Tibial artery (tissue), 4 donors: ENCODE results near the gene UMODL1.

Experiments
- DNase-seq, 2 donors: peaks; one replicate each; pipeline ENCODE4 v3.0.0-alpha.2; 2019
- H3K27ac ChIP-seq, 2 donors: fragments of 200-600 bp; sonication (generic) in 1 of 2; 1 replicate in 1 of 2; 2 replicates in 1 of 2; pipeline ENCODE4 v1.5.1; 2018 to 2019; ENCODE audit warnings: mild to moderate bottlenecking in 1 of 2
- H3K27me3 ChIP-seq, 2 donors: fragments of 200-600 bp; sonication (generic) in 1 of 2; one replicate each; pipeline versions ENCODE4 v1.5.1 to v1.6.0; 2016 to 2019
- H3K36me3 ChIP-seq, 3 donors: fragments of 200-600 bp; sonication (generic) in 2 of 3; one replicate each; pipeline ENCODE4 v1.5.1; 2016 to 2019; ENCODE audit warnings: mild to moderate bottlenecking in 2 of 3
- H3K4me1 ChIP-seq, 4 donors: fragments of 200-600 bp; sonication (generic) in 2 of 4; 1 replicate in 3 of 4; 2 replicates in 1 of 4; pipeline ENCODE4 v1.5.1; 2016 to 2019
- H3K4me3 ChIP-seq, 2 donors: fragments of 200-600 bp; sonication (generic) in 1 of 2; 1 replicate in 1 of 2; 2 replicates in 1 of 2; pipeline ENCODE4 v1.5.1; 2018 to 2019; ENCODE audit warnings: mild to moderate bottlenecking in 2 of 2
- H3K9me3 ChIP-seq, 3 donors: fragments of 200-600 bp; sonication (generic) in 1 of 3; one replicate each; pipeline ENCODE4 v1.5.1; 2016 to 2019
- CTCF ChIP-seq, 2 experiments: fragments of 200-600 bp in 1 of 2; fragments of 450-650 bp in 1 of 2; IDR thresholded peaks; one replicate each; pipeline ENCODE4 v1.5.1; 2017 to 2019; ENCODE audit warnings: antibody characterized with exemption in 2 of 2, mild to moderate bottlenecking in 1 of 2, moderate library complexity in 1 of 2
- intact Hi-C: fragments of 100-400 bp; cut with DNase I; formaldehyde crosslinking; loops from one replicate; pipeline ENCODE4 v1.15.0; 2023; ENCODE audit warnings: low total_unique reads

The UMODL1 gene

GRCh38 chr21:42097274-42097673, 26.2 kb downstream of the UMODL1 start:
- Histone ChIP-seq H3K36me3 (no peaks in the 10 kb centered on the region), H3K4me3 (no peak overlapping the region), H3K27me3 (no peaks in the 10 kb centered on the region), H3K9me3 (no peaks in the 10 kb centered on the region), H3K27ac (peak overlapping the region; percentile 69 to 74), H3K4me1 (peaks cover 0 to 52% (median 27%) of the 10 kb centered on the region in 4 donors)
- TF ChIP-seq CTCF (IDR thresholded peaks at IDR 0.05): no peak
- no peak for DNase-seq
- intact Hi-C loops: loop anchor here (5.0 kb wide), 1 partner anchor 90 kb away; no protein-coding TSS in a partner anchor

- peak; percentile 83 to 85 for DNase-seq
- Histone ChIP-seq H3K4me3 (no peak overlapping the region), H3K27me3 (no peaks in the 10 kb centered on the region), H3K4me1 (peaks cover 0 to 49% (median 27%) of the 10 kb centered on the region in 4 donors), H3K9me3 (no peaks in the 10 kb centered on the region), H3K36me3 (no peaks in the 10 kb centered on the region), H3K27ac (peak overlapping the region; percentile 69 to 74)
- intact Hi-C loops: loop anchor here (5.0 kb wide), 1 partner anchor 91 kb away; no protein-coding TSS in a partner anchor
- no peak for TF ChIP-seq CTCF (IDR thresholded peaks at IDR 0.05)
Measured at GRCh38 chr21:42097860-42098454, 26.8 kb downstream of the UMODL1 start.

- no peaks in the 10 kb centered on the region for H3K9me3 ChIP-seq
- no peak overlapping the region for H3K4me3 ChIP-seq
- no peak for DNase-seq
- H3K27ac ChIP-seq: no peak overlapping the region
- no peaks in the 10 kb centered on the region for H3K36me3 ChIP-seq
- H3K4me1 ChIP-seq: peaks cover 0 to 40% (median 20%) of the 10 kb centered on the region in 4 donors
- H3K27me3 ChIP-seq: no peaks in the 10 kb centered on the region
- TF ChIP-seq CTCF (IDR thresholded peaks at IDR 0.05): no peak
- intact Hi-C loops: loop anchor here (5.0 kb wide), 1 partner anchor 92 kb away; no protein-coding TSS in a partner anchor
Measured at GRCh38 chr21:42098957-42099505, 27.9 kb downstream of the UMODL1 start.

GRCh38 chr21:42101246-42101645, 30.1 kb downstream of the UMODL1 start:
- TF ChIP-seq CTCF (IDR thresholded peaks at IDR 0.05): no peak
- no peaks in the 10 kb centered on the region for H3K9me3 ChIP-seq
- no peak overlapping the region for H3K27ac ChIP-seq
- H3K4me3 ChIP-seq: no peak overlapping the region
- no peaks in the 10 kb centered on the region for H3K27me3 ChIP-seq
- peaks cover 0 to 26% (median 19%) of the 10 kb centered on the region in 4 donors for H3K4me1 ChIP-seq
- H3K36me3 ChIP-seq: no peaks in the 10 kb centered on the region
- DNase-seq: no peak
- intact Hi-C loops: loop anchor here (10.0 kb wide), 1 partner anchor 56 kb away; no protein-coding TSS in a partner anchor

- H3K27me3 ChIP-seq: no peaks in the 10 kb centered on the region
- intact Hi-C loops: loop anchor here (10.0 kb wide), 1 partner anchor 57 kb away; no protein-coding TSS in a partner anchor
Measured at GRCh38 chr21:42102076-42102475, 31.0 kb downstream of the UMODL1 start.

More at GRCh38 chr21:42102076-42102475, 31.0 kb downstream of the UMODL1 start:
- H3K4me1 ChIP-seq: peaks cover 0 to 17% (median 11%) of the 10 kb centered on the region in 4 donors
- no peak for DNase-seq
- TF ChIP-seq CTCF (IDR thresholded peaks at IDR 0.05): no peak
- H3K9me3 ChIP-seq: no peaks in the 10 kb centered on the region
- no peak overlapping the region for H3K27ac ChIP-seq
- H3K4me3 ChIP-seq: no peak overlapping the region
- no peaks in the 10 kb centered on the region for H3K36me3 ChIP-seq
